Measurements from ENCODE around the gene CTXN1. TPM values are rescaled to one million over a fixed set of nuclear protein-coding genes. Genes with fewer than 3 reads are reported as not detected.

The CTXN1 gene
- polyA plus RNA-seq, 1 donor: 7.0 TPM

- no peak overlapping the region for H3K4me3 ChIP-seq (ENCODE audit: low read length)
- H3K4me1 ChIP-seq (ENCODE audit: control insufficient read depth, insufficient read depth, low read length): peaks cover 14% of the 10 kb centered on the region
- 93% methylated on average over 6 of the region's 34 CpGs for WGBS (ENCODE audit: insufficient coverage, low lambda C conversion rate)
- peaks cover 2% of the 10 kb centered on the region for H3K27me3 ChIP-seq (ENCODE audit: control insufficient read depth, insufficient read depth, low read length)
- peaks cover 3% of the 10 kb centered on the region for H3K9me3 ChIP-seq (ENCODE audit: control insufficient read depth, low read depth, low read length)
- no peak for DNase-seq
- peaks cover 20% of the 10 kb centered on the region for H3K36me3 ChIP-seq (ENCODE audit: control insufficient read depth, insufficient read depth, low read length)
- no peak overlapping the region for H3K27ac ChIP-seq (ENCODE audit: low read length)
These were observed 1.2 kb downstream of the CTXN1 start for GRCh38 chr19:7924651-7925170.

GRCh38 chr19:7924241-7924640 lies 1.7 kb downstream of the CTXN1 start:
- Histone ChIP-seq H3K4me3 (ENCODE audit: low read length) (no peak overlapping the region), H3K27me3 (ENCODE audit: control insufficient read depth, insufficient read depth, low read length) (peaks cover 7% of the 10 kb centered on the region), H3K36me3 (ENCODE audit: control insufficient read depth, insufficient read depth, low read length) (peaks cover 20% of the 10 kb centered on the region), H3K9me3 (ENCODE audit: control insufficient read depth, low read depth, low read length) (peaks cover 3% of the 10 kb centered on the region), H3K4me1 (ENCODE audit: control insufficient read depth, insufficient read depth, low read length) (peaks cover 18% of the 10 kb centered on the region), H3K27ac (ENCODE audit: low read length) (no peak overlapping the region)
- WGBS (ENCODE audit: insufficient coverage, low lambda C conversion rate): no CpG with 5 or more reads among the region's 12 CpGs
- DNase-seq: no peak

GRCh38 chr19:7923295-7924191 lies 2.4 kb downstream of the CTXN1 start:
- Histone ChIP-seq H3K9me3 (ENCODE audit: control insufficient read depth, low read depth, low read length) (peaks cover 3% of the 10 kb centered on the region), H3K27me3 (ENCODE audit: control insufficient read depth, insufficient read depth, low read length) (peaks cover 14% of the 10 kb centered on the region), H3K36me3 (ENCODE audit: control insufficient read depth, insufficient read depth, low read length) (peaks cover 20% of the 10 kb centered on the region), H3K4me3 (ENCODE audit: low read length) (no peak overlapping the region), H3K4me1 (ENCODE audit: control insufficient read depth, insufficient read depth, low read length) (peaks cover 23% of the 10 kb centered on the region), H3K27ac (ENCODE audit: low read length) (no peak overlapping the region)
- DNase-seq: no peak
- WGBS (ENCODE audit: insufficient coverage, low lambda C conversion rate): no CpG with 5 or more reads among the region's 31 CpGs

GRCh38 chr19:7922836-7923195 lies 3.1 kb downstream of the CTXN1 start:
- H3K9me3 ChIP-seq (ENCODE audit: control insufficient read depth, low read depth, low read length): peaks cover 3% of the 10 kb centered on the region
- H3K27ac ChIP-seq (ENCODE audit: low read length): no peak overlapping the region
- H3K4me3 ChIP-seq (ENCODE audit: low read length): no peak overlapping the region
- no CpG with 5 or more reads among the region's 8 CpGs for WGBS (ENCODE audit: insufficient coverage, low lambda C conversion rate)
- peaks cover 25% of the 10 kb centered on the region for H3K4me1 ChIP-seq (ENCODE audit: control insufficient read depth, insufficient read depth, low read length)
- peaks cover 21% of the 10 kb centered on the region for H3K27me3 ChIP-seq (ENCODE audit: control insufficient read depth, insufficient read depth, low read length)
- peaks cover 19% of the 10 kb centered on the region for H3K36me3 ChIP-seq (ENCODE audit: control insufficient read depth, insufficient read depth, low read length)
- no peak for DNase-seq

- no peak overlapping the region for H3K4me3 ChIP-seq (ENCODE audit: low read length)
- no peak overlapping the region for H3K27ac ChIP-seq (ENCODE audit: low read length)
- DNase-seq: no peak
- peaks cover 18% of the 10 kb centered on the region for H3K36me3 ChIP-seq (ENCODE audit: control insufficient read depth, insufficient read depth, low read length)
- peaks cover 3% of the 10 kb centered on the region for H3K9me3 ChIP-seq (ENCODE audit: control insufficient read depth, low read depth, low read length)
- H3K4me1 ChIP-seq (ENCODE audit: control insufficient read depth, insufficient read depth, low read length): peaks cover 27% of the 10 kb centered on the region
- peaks cover 27% of the 10 kb centered on the region for H3K27me3 ChIP-seq (ENCODE audit: control insufficient read depth, insufficient read depth, low read length)
- WGBS (ENCODE audit: insufficient coverage, low lambda C conversion rate): no CpG with 5 or more reads among the region's 31 CpGs
These were observed 3.7 kb downstream of the CTXN1 start for GRCh38 chr19:7921967-7922835.

GRCh38 chr19:7921302-7921966 lies 4.5 kb downstream of the CTXN1 start:
- H3K27ac ChIP-seq (ENCODE audit: low read length): peak overlapping the region; percentile 79
- WGBS (ENCODE audit: insufficient coverage, low lambda C conversion rate): no CpG with 5 or more reads among the region's 17 CpGs
- DNase-seq: no peak
- peaks cover 15% of the 10 kb centered on the region for H3K36me3 ChIP-seq (ENCODE audit: control insufficient read depth, insufficient read depth, low read length)
- H3K9me3 ChIP-seq (ENCODE audit: control insufficient read depth, low read depth, low read length): no peaks in the 10 kb centered on the region
- H3K4me1 ChIP-seq (ENCODE audit: control insufficient read depth, insufficient read depth, low read length): peaks cover 30% of the 10 kb centered on the region
- peak overlapping the region; percentile 42 for H3K4me3 ChIP-seq (ENCODE audit: low read length)
- peaks cover 32% of the 10 kb centered on the region for H3K27me3 ChIP-seq (ENCODE audit: control insufficient read depth, insufficient read depth, low read length)

GRCh38 chr19:7920519-7921301 lies 5.2 kb downstream of the CTXN1 start:
- DNase-seq: peak; percentile 90 to 95
- Histone ChIP-seq H3K4me1 (ENCODE audit: control insufficient read depth, insufficient read depth, low read length) (peaks cover 33% of the 10 kb centered on the region), H3K27ac (ENCODE audit: low read length) (peak overlapping the region; percentile 100), H3K27me3 (ENCODE audit: control insufficient read depth, insufficient read depth, low read length) (peaks cover 40% of the 10 kb centered on the region), H3K9me3 (ENCODE audit: control insufficient read depth, low read depth, low read length) (peaks cover 4% of the 10 kb centered on the region), H3K4me3 (ENCODE audit: low read length) (peak overlapping the region; percentile 77), H3K36me3 (ENCODE audit: control insufficient read depth, insufficient read depth, low read length) (peaks cover 15% of the 10 kb centered on the region)
- 0% methylated on average over 7 of the region's 62 CpGs for WGBS (ENCODE audit: insufficient coverage, low lambda C conversion rate)

GRCh38 chr19:7919610-7920518 lies 6.1 kb downstream of the CTXN1 start, which contains the start of gene SNAPC2:
Gene SNAPC2 (plus strand): TSS chr19:7920338. CDS start chr19:7920367, 29 bp downstream.
- Histone ChIP-seq H3K27ac (ENCODE audit: low read length) (peak within 1 kb of the TSS; percentile 100), H3K9me3 (ENCODE audit: control insufficient read depth, low read depth, low read length) (peaks cover 4% of the 10 kb centered on the region), H3K27me3 (ENCODE audit: control insufficient read depth, insufficient read depth, low read length) (peaks cover 48% of the 10 kb centered on the region), H3K36me3 (ENCODE audit: control insufficient read depth, insufficient read depth, low read length) (peaks cover 15% of the 10 kb centered on the region), H3K4me3 (ENCODE audit: low read length) (peak within 1 kb of the TSS; percentile 77), H3K4me1 (ENCODE audit: control insufficient read depth, insufficient read depth, low read length) (peaks cover 35% of the 10 kb centered on the region)
- peak; percentile 95 to 98 for DNase-seq
- WGBS (ENCODE audit: insufficient coverage, low lambda C conversion rate): 11% methylated on average over 3 of the region's 62 CpGs
